OCI-LY1 (cell line): ENCODE data around the gene BGN.

Source experiments
- H2AFZ ChIP-seq: fragments of 200-600 bp; sonication (generic), shearing (Covaris generic); 2 replicates; pipeline ENCODE4 v1.6.0; 2014; ENCODE audit warnings: antibody characterized with exemption, mild to moderate bottlenecking, low read length
- H3F3A ChIP-seq: fragments of 200-600 bp; sonication (generic), shearing (Covaris generic); 2 replicates; pipeline ENCODE4 v1.6.0; 2014; ENCODE audit warnings: mild to moderate bottlenecking, antibody characterized with exemption, low read length, moderate library complexity; ENCODE audit not compliant: insufficient read depth
- H3K27ac ChIP-seq: fragments of 200-600 bp; sonication (generic); 2 replicates; pipeline ENCODE4 v1.5.1; 2014; ENCODE audit warnings: low read length, mixed run types, mild to moderate bottlenecking, low read depth; ENCODE audit not compliant: poor library complexity, severe bottlenecking
- H3K27me3 ChIP-seq: fragments of 200-600 bp; sonication (generic); 2 replicates; pipeline ENCODE4 v1.6.0; 2014; ENCODE audit warnings: antibody characterized with exemption, mild to moderate bottlenecking, low read length, moderate library complexity; ENCODE audit not compliant: insufficient read depth
- H3K36me3 ChIP-seq: fragments of 200-600 bp; sonication (generic); 2 replicates; pipeline ENCODE4 v1.6.1; 2014; ENCODE audit warnings: mild to moderate bottlenecking, antibody characterized with exemption, low read length, moderate library complexity, mixed read lengths; ENCODE audit not compliant: insufficient read depth
- H3K4me1 ChIP-seq: fragments of 200-600 bp; sonication (generic); 2 replicates; pipeline ENCODE4 v1.5.1; 2014; ENCODE audit warnings: mild to moderate bottlenecking, low read length, moderate library complexity; ENCODE audit not compliant: insufficient read depth, severe bottlenecking
- H3K4me2 ChIP-seq: fragments of 200-600 bp; sonication (generic), shearing (Covaris generic); 2 replicates; pipeline ENCODE4 v1.6.1; 2014; ENCODE audit warnings: low read length
- H3K4me3 ChIP-seq: fragments of 200-600 bp; sonication (generic); 2 replicates; pipeline ENCODE4 v1.5.1; 2014; ENCODE audit warnings: low read length, low read depth, mild to moderate bottlenecking, mixed read lengths; ENCODE audit not compliant: poor library complexity, severe bottlenecking
- H3K79me2 ChIP-seq: fragments of 200-600 bp; shearing (Covaris generic); 2 replicates; pipeline ENCODE4 v1.6.1; 2016; ENCODE audit warnings: mixed run types, low read length, mixed read lengths; ENCODE audit not compliant: insufficient read depth
- H3K9ac ChIP-seq: fragments of 200-600 bp; sonication (generic), shearing (Covaris generic); 2 replicates; pipeline ENCODE4 v1.6.1; 2014; ENCODE audit warnings: mild to moderate bottlenecking, low read length, mixed read lengths
- H3K9me2 ChIP-seq: fragments of 200-600 bp; sonication (generic), shearing (Covaris generic); 2 replicates; pipeline ENCODE4 v1.6.1; 2014; ENCODE audit warnings: low read depth, mild to moderate bottlenecking, low read length, mixed read lengths
- H3K9me3 ChIP-seq: fragments of 200-600 bp; shearing (Covaris generic); 2 replicates; pipeline ENCODE4 v1.6.1; 2014; ENCODE audit warnings: low read length, mixed read lengths
- H4K20me1 ChIP-seq: fragments of 200-600 bp; sonication (generic), shearing (Covaris generic); 2 replicates; pipeline ENCODE4 v1.6.0; 2016; ENCODE audit warnings: mild to moderate bottlenecking, low read length; ENCODE audit not compliant: insufficient read depth
- EZH2 ChIP-seq: fragments of 200-600 bp; sonication (generic), shearing (Covaris generic); IDR thresholded peaks from 2 replicates; pipeline ENCODE4 v1.8.0; 2017; ENCODE audit warnings: borderline replicate concordance, mixed run types, mild to moderate bottlenecking, antibody characterized with exemption, low read length, moderate library complexity, mixed read lengths
- TF ChIP-seq, protein P1 (sequence below): fragments of 200-600 bp; sonication (generic), shearing (Covaris generic); IDR thresholded peaks from 2 replicates; pipeline ENCODE4 v1.5.1; 2017; ENCODE audit warnings: mild to moderate bottlenecking, antibody characterized with exemption, low read length, moderate library complexity, mixed read lengths

Gene BGN

GRCh38 chrX:153547195-153547594, 52.4 kb downstream of the BGN start:
- no peak for TF ChIP-seq EZH2
- TF ChIP-seq, protein P1, sequence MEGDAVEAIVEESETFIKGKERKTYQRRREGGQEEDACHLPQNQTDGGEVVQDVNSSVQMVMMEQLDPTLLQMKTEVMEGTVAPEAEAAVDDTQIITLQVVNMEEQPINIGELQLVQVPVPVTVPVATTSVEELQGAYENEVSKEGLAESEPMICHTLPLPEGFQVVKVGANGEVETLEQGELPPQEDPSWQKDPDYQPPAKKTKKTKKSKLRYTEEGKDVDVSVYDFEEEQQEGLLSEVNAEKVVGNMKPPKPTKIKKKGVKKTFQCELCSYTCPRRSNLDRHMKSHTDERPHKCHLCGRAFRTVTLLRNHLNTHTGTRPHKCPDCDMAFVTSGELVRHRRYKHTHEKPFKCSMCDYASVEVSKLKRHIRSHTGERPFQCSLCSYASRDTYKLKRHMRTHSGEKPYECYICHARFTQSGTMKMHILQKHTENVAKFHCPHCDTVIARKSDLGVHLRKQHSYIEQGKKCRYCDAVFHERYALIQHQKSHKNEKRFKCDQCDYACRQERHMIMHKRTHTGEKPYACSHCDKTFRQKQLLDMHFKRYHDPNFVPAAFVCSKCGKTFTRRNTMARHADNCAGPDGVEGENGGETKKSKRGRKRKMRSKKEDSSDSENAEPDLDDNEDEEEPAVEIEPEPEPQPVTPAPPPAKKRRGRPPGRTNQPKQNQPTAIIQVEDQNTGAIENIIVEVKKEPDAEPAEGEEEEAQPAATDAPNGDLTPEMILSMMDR: no peak
- no peaks in the 10 kb centered on the region for H3K4me1 ChIP-seq
- H3K9me3 ChIP-seq: no peaks in the 10 kb centered on the region
- no peak overlapping the region for H2AFZ ChIP-seq
- H3K27me3 ChIP-seq: no peaks in the 10 kb centered on the region
- H3K9me2 ChIP-seq: no peaks in the 10 kb centered on the region
- H3K79me2 ChIP-seq: no peaks in the 10 kb centered on the region
- H3K4me2 ChIP-seq: no peak overlapping the region
- no peaks in the 10 kb centered on the region for H3F3A ChIP-seq
- no peak overlapping the region for H3K4me3 ChIP-seq
- no peak overlapping the region for H3K27ac ChIP-seq
- H4K20me1 ChIP-seq: no peaks in the 10 kb centered on the region
- no peaks in the 10 kb centered on the region for H3K36me3 ChIP-seq
- H3K9ac ChIP-seq: no peak overlapping the region

- Histone ChIP-seq H3K9ac (no peak overlapping the region), H3K36me3 (no peaks in the 10 kb centered on the region)
- TF ChIP-seq, protein P1: no peak
- no peak for TF ChIP-seq EZH2
Observed at GRCh38 chrX:153549231-153549630, 54.5 kb downstream of the BGN start.

DNA sequence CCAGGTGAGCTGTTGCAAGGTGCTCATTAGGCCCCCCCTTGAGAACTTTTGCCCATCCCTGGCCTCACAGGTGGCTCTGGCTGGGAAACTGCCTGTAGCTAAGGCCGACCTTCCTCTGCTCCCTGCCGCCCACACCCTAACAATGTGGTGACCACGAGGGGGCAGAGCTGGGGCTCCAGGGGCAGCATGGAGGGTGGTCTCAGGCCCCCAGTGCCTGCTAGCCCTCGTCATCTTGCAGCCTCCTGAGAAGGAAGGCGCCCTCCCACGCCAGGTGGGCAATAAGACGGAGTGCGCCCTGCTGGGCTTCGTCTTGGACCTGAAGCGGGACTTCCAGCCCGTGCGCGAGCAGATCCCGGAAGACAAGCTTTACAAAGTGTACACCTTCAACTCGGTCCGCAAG, 55.0 kb downstream of the BGN start:
- no peak overlapping the region for H3K4me2 ChIP-seq
- H3K4me3 ChIP-seq: no peak overlapping the region
- H3K27me3 ChIP-seq: no peaks in the 10 kb centered on the region

More at GRCh38 chrX:153549231-153549630, 54.5 kb downstream of the BGN start:
- Histone ChIP-seq H4K20me1 (no peaks in the 10 kb centered on the region), H3K4me1 (no peaks in the 10 kb centered on the region), H3K4me2 (no peak overlapping the region), H3K79me2 (no peaks in the 10 kb centered on the region), H3F3A (no peaks in the 10 kb centered on the region), H3K4me3 (no peak overlapping the region), H2AFZ (no peak overlapping the region), H3K27me3 (no peaks in the 10 kb centered on the region), H3K9me3 (no peaks in the 10 kb centered on the region), H3K27ac (no peak overlapping the region), H3K9me2 (no peaks in the 10 kb centered on the region)

More for the DNA sequence above, 55.0 kb downstream of the BGN start:
- H3K9me2 ChIP-seq: no peaks in the 10 kb centered on the region
- H3F3A ChIP-seq: no peaks in the 10 kb centered on the region
- no peaks in the 10 kb centered on the region for H3K4me1 ChIP-seq
- H3K36me3 ChIP-seq: no peaks in the 10 kb centered on the region
- no peak overlapping the region for H3K9ac ChIP-seq
- H2AFZ ChIP-seq: no peak overlapping the region
- H3K79me2 ChIP-seq: no peaks in the 10 kb centered on the region
- TF ChIP-seq, protein P1: peak; percentile 25; the same call in 1 of the 2 replicates
- no peak for TF ChIP-seq EZH2
- no peaks in the 10 kb centered on the region for H3K9me3 ChIP-seq
- no peaks in the 10 kb centered on the region for H4K20me1 ChIP-seq
- H3K27ac ChIP-seq: no peak overlapping the region
